Stimulated activated CD8-positive, alpha-beta memory T cell treated with anti-CD3 and anti-CD28 coated beads, Interleukin-2, amount 100 ng/mL, for 1 hour (primary cell): ENCODE data around the gene BANP.
"Not testable (repeated sequence)": the region's sequence is repeated elsewhere in the genome, so short reads cannot be mapped to it uniquely, and the experiment has no call there.

Experiments used
- DNase-seq, 2 donors: peaks; one replicate each; pipeline ENCODE4 v3.0.0-alpha.2; 2020; ENCODE audit warnings: low read depth in 2 of 2

Gene BANP

DNA sequence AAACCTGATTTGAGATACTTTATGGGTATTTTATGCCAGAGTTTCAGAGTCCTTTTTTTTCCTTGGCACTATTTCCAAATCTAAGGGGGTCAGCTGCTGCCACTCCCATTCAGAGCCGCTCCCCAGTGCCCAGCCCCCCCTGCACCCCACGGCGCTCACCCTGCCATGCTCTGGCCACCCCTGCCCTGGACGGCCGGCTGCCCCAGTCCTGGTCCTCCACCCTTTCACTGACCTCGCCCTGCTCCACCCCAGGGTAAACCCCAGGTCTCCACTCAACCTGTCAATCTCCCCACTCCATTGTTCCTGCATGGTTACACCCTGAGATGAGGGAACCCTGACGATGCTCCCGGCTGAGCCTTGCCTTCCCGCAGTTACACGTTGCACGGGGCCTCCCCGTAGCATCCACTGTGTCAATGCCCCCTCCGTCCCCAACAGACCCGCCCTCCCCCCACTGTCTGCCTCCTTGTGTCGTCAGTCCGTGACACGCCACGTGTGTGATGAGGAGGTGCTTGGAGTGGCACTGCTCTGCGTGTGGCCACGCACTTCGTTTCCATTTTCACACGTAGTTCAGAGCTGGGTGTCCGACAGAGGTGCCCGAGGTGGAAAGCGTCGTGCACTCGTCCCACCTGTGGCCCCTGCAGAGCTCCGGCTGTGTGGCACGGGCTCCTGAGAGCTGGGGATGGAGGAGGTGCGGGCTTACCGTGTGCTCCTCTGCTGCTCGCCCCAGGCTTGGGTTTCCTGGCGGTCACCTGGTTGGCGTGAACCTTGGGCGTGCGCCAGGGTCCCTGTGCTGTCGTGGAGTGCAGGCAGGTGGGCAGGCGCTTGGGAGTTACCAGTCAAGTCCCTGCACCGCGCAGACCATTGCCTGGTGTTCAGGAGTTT is 116.5 kb downstream of the BANP start:
- no peak for DNase-seq

DNA sequence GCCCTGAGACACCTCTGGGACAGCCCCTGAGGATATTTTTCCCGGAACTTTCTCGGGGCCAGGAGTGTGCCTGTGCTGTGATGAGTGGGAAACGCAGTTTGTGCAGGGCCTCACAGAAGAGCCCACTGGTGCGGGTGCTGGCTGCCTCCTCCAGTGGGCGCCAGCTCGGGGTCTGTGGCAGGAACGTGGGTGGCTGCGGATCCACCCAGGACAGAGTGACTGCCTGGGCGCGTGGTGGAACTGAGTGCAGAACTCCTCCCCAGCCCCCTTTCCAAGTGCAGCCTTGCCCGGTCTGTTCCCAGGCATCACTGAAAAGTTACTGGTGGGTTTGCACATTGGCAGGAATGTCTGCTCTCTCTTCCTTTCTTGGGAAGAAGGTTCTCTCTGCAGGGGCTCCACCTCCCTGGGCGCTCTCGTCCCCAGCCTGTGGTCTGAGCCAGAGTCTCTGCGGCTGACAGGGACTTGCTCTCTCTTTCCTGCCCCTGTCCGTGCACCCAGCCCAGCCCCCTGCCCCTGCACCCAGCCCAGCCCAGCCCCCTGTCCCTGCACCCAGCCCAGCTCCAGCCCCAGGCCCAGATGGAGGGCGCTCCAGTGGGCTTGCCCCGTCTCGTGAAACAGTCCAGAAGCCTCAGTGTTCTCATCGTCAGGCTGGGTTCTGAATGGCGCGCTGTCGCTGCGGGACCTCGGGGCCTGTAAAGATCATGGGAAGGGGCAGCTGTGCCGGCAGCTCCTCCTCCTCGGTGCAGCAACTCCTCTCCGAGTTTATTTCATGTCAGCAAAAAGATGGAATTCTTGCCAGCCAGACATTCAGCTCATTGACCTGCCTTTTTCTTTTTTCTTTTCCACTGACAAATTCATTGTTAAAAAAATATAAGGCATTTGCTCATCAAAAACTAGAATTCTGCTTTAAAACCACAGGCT is 117.5 kb downstream of the BANP start:
- no peak for DNase-seq

DNA sequence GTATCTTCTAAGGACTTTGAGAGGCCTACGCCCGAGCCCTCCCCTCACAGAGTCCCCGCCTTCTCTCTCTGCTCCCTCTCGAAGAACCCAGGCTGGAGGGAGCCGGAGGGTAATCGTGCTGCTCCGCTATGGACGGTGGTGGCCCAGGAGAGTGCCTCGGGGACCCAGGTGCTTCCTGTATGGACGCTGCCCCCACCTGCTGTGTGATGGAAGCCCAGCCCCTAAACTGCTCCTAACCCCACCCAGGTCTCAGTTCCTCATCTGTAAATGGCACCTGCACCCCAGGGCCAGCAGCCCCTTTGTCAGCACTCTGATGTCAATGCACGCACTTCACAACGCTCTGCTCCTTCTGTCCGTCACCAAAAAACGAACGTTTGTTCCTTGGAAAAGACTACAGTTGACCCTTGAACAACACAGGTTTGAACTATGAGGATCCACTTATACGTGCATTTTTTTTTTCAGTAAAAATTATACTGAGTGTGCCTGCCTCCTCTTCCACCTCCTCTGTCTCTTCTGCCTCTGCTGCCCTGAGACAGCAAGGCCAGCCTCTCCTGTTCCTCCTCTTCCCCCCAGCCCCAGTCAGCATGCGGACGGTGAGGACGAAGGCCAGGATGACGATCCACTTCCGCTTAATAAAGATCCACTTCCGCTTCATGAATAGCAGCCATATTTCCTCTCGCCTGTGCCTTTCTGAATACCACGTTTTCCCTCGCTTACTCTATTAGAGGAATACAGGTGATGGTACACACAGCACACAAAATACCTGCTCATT is 118.3 kb downstream of the BANP start:
- no peak for DNase-seq

DNA sequence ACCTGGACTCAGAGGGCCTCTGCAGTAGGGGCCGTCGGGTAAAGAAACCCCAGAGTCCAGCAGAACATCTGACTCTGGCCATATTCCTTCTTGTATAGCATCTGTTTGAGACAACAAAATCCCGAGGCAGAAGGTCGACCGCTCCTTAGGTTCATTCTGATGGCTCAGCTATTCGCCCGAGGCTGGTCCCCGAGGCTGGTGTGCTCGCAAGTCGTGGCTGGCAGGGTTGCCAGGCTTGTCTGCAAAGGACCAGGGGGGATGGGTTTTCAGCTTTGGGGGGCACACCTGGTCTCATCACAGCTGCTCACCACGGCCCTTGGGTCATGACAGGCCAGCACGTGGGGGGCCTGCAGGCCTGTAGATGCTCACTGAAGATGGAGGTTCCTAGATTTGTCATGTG is 119.1 kb downstream of the BANP start:
- no peak for DNase-seq

DNA sequence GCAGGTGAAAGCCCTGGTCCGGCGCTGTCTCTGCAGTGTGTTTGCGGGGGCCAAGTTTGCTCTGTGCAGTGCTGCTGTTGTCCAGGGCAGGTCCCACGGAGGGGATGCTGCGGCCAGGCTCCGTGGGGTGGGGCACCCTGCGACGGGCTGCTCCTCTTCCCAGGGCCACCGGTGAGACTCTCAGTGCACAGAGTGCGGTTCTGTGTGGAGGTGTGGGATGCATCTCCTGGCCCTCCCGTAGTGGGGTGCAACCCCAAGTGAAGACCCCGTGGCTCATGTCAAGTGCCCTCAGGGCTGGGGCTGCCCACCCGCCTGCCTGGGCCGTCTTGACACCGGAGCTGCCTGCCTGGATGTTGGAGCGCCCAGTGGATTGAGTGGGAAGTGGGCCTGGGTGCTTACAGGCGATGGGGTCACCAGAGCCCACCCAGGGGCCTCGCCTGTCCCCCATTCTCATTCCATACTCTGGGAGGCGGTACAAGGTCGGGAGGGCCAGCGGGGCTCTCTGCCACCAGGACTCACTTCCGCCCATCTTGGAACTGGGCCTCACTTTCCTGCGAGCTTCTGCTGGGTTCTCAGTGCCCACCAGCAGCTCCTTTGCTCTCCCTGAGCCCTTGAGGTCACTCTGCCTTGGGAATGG is 119.9 kb downstream of the BANP start:
- no peak for DNase-seq

DNA sequence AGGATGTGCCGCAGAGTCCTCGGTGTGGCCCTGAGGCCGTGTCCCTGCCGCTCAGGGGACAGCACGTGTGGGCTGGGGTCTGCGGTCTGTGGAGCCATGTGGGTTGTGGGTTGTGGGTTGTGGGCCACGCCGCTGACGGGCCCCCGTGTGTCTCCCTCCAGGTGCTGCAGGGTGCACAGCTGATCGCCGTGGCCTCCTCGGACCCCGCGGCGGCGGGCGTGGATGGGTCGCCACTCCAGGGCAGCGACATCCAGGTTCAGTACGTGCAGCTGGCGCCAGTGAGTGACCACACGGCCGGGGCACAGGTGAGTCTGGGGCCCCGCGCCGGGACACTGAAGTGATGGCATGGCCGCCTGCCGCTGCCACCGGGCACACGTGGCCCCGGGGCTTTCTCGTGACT is 120.7 kb downstream of the BANP start:
- no peak for DNase-seq

DNA sequence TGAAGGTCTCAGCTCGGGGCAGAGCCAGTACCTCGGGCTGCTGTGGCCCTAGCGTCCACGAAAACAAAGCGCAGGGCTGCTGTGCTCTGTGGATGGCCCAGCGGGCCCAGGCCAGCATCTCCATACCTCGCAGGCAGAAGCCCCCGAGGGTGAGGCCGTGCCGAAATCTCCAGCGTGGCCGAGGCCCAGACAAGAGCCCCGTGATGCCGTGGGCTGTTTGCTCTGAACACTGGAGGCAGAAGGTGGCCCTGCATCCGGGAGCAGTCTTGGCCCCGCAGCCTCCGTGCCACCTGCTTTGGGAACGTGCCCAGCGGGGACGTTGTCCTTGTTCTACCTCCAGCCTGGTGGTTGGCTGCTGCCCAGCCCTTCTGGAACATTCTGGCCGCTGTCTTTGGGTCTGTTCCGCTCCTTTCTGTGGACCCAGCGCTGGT is 121.4 kb downstream of the BANP start:
- DNase-seq: no peak

DNA sequence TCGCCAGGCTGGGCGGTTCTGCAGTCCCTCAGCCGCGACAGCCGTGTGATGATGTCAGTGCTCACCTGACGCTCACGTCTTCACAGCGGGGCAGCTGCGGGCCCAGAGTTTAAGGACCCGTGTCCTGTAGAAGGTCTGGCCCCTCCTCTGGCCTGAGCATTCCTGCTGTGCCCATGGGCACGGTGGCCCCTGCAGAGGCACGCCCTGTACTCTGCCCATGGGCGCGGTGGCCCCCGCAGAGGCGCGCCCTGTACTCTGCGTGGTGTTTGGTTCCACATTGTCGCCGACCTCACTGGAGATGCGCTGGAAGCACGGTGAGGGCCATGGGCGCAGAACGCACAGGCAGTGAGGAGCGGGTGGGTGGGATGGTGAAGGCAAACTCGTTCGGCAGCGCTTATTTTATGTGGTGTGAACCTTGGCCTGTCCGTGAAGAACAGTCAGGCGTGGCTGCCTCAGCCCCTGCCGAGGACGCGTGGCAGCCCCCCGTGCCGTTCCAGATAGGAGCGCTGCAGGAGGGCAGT is 122.0 kb downstream of the BANP start:
- DNase-seq: no peak

DNA sequence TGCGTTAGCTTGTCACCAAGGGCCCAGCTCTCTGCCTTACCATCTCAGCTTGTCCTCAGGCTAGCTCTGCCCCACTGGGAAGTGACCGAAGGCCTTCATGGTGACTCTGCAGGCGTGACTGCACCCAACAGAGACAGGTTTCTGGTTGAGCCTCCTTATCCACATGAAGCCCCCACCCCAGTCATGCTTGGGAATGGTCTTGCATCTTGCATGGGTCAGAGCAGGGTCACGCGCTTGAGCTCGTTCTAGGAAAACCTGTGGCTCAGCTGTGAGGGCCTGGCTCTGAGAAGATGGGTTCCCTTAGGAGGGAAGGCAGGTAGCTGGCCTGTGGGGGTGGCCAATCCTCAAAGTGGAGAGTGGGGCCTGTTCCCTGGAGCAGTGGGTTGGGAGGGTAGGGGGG is 122.8 kb downstream of the BANP start:
- no peak for DNase-seq

DNA sequence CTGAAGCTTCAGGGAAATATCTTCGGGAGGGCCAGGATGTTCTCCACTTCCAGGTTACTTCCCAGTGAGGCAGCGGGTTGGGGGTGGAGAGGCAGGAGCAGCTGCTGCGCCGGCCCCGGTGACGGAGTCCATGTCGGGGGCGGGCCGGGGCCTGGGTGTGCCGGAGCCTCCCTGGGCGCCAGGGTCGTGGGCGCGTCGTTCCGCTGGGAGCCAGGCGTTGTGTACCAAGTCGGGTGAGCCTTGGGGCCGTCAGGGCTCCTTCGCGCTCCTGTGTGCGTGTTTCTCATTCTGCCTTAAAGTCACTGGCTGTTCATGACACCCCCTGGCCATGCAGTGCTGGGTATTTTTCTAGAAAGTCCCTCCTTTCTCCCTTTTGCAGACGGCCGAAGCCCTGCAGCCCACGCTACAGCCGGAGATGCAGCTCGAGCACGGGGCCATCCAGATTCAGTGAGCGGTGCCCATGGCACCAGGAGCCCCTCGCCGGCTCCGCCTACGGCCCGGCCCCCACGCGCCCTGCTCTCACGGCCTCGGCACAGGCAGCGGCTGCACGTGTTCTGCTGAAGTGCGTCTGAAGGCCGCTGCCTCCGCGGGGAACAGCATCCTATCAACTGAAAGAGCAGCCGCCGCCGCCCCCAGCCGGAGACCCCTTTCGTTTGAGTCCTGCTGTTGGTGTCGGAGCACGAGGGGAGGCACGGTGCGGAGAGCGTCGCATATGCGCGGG is 125.1 kb downstream of the BANP start:
- DNase-seq: no peak

DNA sequence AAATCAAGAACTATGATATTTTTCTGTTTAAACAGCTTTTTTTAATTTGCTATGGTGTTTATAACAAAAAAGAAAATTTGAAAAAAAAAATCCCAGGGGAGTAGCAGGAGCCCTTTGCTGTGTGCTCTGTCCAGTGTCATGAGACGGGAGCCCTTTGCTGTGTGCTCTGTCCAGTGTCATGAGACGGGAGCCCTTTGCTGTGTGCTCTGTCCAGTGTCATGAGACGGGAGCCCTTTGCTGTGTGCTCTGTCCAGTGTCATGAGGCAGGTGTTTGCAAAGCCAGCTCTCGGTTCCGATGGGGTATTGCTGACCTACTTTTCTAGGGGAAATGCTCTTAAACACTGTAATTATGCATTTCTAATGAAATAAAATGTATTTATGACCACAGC is 125.7 kb downstream of the BANP start:
- DNase-seq: not testable (repeated sequence)

DNA sequence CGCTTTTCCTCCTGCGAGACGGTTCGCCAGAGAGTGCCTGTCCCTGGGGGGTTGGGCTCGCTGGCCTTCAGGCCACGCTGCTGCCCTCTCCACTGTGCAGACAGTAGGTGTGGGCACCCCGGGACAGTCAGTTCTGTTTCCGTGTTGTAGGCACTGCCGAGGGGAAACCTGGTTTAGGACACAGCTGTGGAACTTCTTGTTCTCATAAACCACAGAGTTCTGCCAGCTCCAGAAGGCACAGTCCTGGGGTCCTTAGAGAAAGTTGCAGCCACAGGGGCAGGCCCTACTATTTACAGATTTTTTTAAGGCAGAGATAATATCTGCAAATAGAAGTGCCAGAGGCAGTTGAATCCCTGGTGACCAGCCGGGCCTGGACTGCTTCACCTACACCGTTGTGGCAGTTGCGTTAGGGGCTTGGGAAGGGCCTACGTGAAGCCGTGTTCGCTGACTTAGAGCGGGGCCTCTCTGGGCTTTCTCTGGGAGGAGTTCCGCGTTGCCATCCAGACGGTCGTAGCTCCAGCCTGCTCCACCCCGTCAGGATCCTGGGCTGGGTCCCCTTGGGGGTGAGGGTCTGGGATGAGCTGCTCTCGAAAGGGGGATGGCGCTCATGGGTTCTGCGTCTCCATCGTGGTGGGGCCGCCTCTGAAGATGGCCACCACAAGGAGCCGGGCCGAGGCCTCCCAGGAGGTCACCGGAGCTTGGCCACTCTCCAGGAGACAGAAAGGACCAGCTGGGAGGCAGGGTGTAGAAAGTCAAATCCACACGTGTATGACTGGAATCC is 126.3 kb downstream of the BANP start:
- no peak for DNase-seq

DNA sequence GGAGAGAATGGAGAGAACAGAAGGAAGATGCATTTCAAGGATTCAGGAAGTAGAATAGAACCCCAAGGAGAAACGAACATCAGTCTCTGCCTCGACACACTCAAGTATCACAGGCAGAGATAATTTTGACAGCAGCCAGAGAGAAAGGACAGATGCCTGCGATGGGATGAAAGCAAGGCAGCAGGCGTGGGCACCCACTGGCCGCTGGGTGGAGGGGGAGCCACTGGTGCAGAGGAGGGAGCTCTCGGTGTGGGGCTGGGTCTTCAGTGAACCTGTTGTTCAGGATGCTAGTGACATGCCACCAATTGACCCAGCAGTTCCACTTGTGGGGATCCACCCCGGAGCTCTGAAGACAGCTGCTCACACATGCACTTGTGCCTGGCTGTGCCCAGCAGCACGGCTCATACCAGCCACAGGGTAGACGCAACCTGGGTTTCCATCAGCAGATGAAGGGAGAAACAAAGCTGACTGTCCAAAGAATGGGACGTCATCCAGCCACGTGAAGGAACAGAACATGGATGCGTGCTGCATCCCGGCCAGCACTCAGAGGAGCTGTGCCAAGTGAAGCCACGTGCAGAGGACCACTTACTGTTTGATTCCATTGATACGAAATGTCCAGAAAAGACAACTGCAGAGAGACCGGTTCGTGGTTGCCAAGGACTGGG is 127.0 kb downstream of the BANP start:
- DNase-seq: no peak

DNA sequence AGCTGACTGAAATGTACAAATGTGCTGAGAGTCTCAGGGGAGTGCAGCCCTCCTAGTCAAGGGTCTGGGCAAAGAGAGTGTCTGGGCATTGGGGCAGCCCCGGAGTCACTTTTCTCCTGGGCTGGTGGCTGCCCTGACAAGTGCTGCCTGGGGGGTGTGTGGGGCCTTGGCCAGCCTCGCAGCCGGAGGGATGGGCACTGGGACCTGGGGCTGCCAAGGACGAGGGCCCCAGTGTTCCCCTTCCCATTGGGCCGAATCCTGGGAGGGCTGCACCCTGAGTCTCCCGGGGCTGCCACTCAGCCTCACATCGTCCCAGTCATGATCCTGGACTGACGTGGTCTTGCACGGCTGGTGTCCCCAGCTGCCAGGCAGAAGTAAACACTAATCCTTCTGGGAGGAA is 132.3 kb downstream of the BANP start:
- DNase-seq: no peak

DNA sequence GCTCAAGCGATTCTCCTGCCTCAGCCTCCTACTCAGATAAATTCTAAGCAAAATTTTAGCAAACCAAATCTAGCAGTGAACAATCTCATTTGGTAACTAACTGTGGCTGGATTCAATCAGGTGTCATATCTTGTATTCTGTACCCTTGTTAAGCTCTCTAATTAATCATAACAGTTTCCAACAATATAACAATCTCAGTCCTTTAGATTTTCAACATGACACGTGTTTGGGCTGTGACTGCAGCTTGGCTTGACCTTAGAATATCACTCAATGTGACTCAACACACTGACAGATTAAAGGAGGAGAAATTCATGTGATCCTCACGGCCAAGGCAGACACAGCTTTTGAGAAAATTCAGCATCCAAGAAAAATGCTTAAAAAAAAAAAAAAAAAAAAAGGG is 133.6 kb downstream of the BANP start:
- no peak for DNase-seq

DNA sequence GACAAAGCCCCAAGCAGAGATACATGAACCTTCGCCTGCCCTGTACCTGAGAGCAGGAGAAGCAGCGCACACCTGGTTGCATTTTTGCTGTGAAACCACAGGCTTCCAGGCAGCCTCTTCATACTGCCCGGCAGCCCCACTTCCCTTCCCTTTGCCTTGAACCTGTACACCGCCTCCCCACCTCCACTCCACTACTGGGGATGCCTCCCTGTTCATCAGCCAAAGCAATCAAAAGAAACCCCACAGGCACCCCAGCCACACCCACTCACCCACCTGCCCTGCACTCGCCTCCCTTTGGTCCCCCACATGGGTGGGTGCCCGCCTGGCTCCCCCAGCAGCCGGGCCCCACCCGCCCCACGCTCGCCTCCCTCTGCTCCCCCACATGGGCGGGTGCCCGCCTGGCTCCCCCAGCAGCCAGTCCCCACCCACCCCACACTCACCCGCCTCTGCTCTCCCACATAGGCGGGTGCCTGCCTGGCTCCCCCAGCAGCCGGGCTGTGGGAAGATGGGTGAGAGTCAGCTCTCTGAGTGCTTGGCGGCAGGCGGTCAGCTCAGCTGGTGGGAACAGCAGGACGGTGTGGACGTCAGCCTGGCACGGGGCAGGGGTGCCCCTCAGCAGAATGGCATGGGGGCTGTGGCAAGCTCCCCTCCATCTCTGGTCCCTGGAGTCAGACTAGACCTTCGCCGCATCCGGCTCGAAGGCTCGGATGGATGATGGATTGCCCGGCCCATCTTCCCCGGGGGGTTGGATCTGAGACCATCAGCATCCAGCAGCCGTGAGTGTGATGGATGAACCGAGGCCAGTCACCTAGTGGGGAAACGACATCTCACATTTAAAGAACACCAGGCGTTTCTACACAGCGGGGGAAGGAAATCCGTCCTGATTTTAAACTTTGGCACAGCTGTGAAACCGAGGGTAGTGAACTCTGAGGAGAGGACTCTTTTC is 135.6 kb downstream of the BANP start:
- DNase-seq: no peak

DNA sequence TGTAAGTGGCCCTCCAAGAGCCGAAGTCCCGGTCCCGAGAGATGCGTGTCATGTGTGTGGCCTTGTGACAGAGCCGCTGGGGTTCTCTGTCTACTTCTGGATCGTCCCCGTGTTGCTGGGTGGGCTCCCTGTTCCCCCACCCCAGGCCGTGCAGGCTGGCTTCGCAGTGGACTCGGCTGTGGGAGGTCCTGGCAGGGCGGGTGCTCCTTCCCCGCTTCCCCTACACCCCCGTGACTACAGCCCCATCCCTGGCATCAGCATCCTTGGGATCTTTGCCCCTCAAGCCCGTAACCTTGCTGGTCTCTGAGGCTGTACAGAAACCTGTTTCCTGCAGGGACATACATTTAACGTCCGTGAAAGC is 136.3 kb downstream of the BANP start:
- no peak for DNase-seq

DNA sequence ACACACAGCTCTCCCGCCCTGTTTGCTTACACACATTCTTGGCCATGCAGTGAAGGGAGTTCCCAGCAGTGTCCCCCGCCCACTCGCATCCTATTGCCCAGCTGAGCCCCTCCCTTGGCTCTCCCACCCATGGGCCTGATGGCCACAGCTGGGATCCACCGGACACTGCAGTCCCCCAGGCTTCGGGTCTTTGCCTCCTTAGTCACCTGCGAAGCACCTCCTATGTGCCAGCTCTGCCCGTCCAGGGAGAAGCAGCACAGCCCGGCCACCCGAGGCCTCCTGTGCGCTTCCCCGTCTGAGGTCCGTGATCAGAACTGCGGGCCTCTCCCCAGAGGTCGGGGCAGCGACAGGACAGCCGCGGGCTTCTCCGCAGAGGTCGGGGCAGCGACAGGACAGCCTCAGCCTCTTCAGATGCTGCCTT is 136.9 kb downstream of the BANP start:
- DNase-seq: no peak
